ENCODE results near the gene ZBTB17. TPM values are rescaled to one million over a fixed set of nuclear protein-coding genes. Genes with fewer than 3 reads are reported as not detected.

ZBTB17 gene
- total and polyA plus RNA-seq, 8 donors, result 16.2 to 106 (median 18.0) TPM

DNA sequence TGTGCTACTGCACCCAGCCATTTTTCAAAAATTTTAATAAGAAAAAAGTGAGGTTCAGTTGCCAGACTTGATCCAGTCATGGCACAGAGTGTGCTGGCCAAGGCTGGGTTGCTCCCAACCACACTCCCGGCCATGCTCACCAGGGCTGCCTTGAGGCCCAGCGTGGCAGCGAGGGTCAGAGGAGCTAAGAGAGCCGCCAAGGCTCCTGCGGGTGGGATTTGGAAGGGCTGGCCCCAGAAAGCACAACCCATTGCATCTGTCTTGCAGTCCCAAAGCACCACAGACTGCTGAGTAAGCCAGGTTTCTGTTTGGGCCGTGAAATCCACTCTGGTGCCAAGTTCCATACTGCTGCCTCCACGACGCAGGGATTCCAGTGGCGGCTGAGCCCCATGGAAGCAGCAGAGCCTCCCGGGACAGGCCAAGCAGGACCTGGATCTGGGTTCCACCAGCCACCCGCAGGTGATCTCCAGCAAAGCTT is 22.6 kb downstream of the ZBTB17 start:
- H3K4me3 ChIP-seq, result no peak overlapping the region
- H3K36me3 ChIP-seq, result no peaks in the 10 kb centered on the region
- DNase-seq (no peak), ATAC-seq (no peak), FAIRE-seq (no peak)
- TF ChIP-seq, protein P1, sequence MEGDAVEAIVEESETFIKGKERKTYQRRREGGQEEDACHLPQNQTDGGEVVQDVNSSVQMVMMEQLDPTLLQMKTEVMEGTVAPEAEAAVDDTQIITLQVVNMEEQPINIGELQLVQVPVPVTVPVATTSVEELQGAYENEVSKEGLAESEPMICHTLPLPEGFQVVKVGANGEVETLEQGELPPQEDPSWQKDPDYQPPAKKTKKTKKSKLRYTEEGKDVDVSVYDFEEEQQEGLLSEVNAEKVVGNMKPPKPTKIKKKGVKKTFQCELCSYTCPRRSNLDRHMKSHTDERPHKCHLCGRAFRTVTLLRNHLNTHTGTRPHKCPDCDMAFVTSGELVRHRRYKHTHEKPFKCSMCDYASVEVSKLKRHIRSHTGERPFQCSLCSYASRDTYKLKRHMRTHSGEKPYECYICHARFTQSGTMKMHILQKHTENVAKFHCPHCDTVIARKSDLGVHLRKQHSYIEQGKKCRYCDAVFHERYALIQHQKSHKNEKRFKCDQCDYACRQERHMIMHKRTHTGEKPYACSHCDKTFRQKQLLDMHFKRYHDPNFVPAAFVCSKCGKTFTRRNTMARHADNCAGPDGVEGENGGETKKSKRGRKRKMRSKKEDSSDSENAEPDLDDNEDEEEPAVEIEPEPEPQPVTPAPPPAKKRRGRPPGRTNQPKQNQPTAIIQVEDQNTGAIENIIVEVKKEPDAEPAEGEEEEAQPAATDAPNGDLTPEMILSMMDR (IDR thresholded peaks at IDR 0.05), result no peak
- 89 to 91% methylated on average over 11 of the region's 11 CpGs for WGBS, 2 donors
- no peaks in the 10 kb centered on the region for H3K9me3 ChIP-seq
- peaks cover 18 to 33% (median 24%) of the 10 kb centered on the region in 3 donors for H3K4me1 ChIP-seq
- no peak overlapping the region for H3K27ac ChIP-seq
- H3K27me3 ChIP-seq, result no peaks in the 10 kb centered on the region
- intact Hi-C loops (cut with DNase I), result no loop called here

DNA sequence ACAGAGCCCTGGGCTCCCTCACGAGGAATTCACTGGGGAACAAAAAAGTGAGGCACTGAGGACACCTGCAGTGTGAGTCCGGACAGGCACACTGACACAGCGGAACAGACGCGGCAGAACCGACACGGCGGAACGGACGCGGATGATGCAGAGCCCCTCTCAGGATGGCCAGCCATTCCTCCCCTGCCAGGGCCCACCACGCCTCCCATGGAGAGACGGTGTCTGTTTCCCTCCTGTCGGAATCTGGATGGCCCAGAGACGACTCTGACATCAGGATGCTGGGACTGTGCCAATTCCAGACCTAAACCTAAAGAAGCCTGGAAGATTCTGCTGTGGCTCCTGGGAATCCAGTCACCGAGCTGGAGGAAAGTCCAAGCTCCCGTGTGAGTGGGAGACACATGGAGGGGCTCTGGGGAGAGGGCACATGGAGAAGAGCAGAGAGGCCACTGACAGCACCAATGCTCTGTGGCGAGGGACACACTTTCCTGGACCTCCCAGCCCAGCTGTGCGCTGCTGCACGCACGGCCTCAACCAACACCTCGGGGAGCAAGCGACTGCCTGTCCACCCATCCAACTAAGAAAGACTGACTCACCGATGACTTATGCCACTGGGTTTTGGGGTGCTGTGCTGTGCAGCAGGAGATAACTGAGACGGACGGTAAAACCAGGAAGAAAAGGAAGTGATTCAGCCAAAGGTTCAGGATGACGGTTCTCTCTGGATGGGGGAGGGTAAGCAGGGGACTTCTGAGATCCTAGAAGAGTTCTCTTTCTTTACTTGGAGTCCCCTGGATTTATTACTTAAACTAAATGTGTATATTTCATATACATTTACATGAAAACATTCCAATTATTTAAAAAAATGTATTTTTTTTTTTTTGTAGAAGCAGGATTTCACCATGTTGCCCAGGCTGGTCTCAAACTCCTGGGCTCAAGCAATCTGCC is 23.3 kb downstream of the ZBTB17 start:
- ATAC-seq (no peak), DNase-seq (no peak), FAIRE-seq (no peak)
- TF ChIP-seq, protein P1 (IDR thresholded peaks at IDR 0.05), result no peak
- peaks cover 18 to 33% (median 21%) of the 10 kb centered on the region in 3 donors for H3K4me1 ChIP-seq
- H3K36me3 ChIP-seq, result peaks cover 0 to under 1% (median 0%) of the 10 kb centered on the region in 3 donors
- no peaks in the 10 kb centered on the region for H3K9me3 ChIP-seq
- WGBS, 2 donors, result 89 to 90% methylated on average over 27 of the region's 27 CpGs
- intact Hi-C loops (cut with DNase I), result no loop called here
- no peak overlapping the region for H3K27ac ChIP-seq
- no peak overlapping the region for H3K4me3 ChIP-seq
- no peaks in the 10 kb centered on the region for H3K27me3 ChIP-seq

DNA sequence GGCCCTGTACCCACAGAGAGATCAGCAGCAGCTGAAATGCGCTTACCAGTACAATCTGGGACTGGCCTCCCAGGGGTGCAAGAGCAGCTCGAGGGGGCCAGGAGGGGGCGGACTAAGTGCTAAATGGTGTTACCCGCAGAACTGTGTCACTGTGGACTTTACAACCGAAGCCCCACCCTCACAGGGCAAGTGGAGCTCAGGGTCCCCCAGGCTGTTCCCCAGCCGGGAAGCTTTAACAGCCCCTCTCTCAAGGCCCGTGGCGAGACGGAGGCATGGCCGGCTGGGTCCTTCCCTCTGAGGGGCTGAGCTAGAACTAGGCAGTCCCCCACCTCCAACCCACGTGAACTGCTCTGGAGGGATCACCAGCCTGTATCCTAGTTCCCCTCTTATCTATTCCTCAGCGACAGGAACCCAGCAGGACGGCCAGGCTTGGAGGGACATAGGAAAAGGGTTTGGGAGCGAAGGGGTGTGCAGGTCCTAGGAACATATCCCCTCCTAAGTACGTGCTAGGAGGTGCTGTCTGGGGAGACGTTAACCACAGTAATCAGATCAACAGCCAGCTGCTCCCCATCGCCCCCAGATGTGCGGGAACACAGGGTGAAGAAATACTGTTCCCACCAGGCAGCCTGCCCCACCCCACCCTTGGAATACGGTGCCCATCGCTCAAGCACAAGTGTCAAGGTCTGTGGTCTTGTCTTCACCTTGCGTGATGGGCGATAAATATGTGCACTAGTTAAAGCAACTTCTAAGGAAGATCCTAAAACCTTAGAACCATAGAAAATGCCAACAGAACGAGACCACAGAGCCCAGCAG is 24.4 kb downstream of the ZBTB17 start:
- no peak for ATAC-seq
- TF ChIP-seq, protein P1 (IDR thresholded peaks at IDR 0.05), result no peak
- FAIRE-seq, result no peak
- Histone ChIP-seq H3K27me3 (no peaks in the 10 kb centered on the region), H3K9me3 (no peaks in the 10 kb centered on the region), H3K27ac (peak overlapping the region in 2 of 4 donors; percentile 83 to 85), H3K4me3 (no peak overlapping the region), H3K4me1 (peaks cover 18 to 33% (median 21%) of the 10 kb centered on the region in 3 donors), H3K36me3 (peaks cover 2 to 5% (median 3%) of the 10 kb centered on the region in 3 donors)
- 86 to 90% methylated on average over 23 of the region's 23 CpGs for WGBS, 2 donors
- DNase-seq, result no peak
- intact Hi-C loops (cut with DNase I), result no loop called here

DNA sequence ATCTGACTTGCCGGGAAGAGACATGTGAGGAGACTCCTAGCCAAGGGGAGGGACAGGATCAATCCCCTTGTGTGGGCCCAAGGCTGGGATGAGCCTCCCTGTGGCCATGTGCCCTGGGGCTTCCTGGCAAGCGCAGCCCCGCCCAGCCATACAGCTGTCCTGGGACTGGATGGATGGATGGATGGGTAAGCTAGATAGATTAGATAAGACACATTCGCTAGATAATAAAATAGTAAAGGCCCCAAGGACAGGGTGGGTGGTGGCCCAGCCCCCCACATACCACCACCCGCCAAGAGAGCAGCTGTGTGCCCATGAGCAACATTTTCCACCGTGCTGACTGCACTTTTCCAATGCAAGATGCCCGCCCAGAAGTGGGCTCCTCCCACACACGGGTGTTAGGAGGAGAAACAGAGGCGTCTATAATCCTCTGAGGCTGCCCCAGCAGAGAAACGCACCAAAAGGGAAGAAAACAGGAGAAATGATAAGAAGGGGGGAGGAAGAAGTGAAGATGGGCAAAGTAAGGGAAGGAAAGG is 25.1 kb downstream of the ZBTB17 start:
- no peak for FAIRE-seq
- no peak overlapping the region for H3K4me3 ChIP-seq
- TF ChIP-seq, protein P1 (IDR thresholded peaks at IDR 0.05), result no peak
- ATAC-seq, result peak in 1 of 4 donors; percentile 3
- 55 to 69% methylated on average over 10 of the region's 10 CpGs for WGBS, 2 donors
- intact Hi-C loops (cut with DNase I), result no loop called here
- peaks cover 18 to 33% (median 21%) of the 10 kb centered on the region in 3 donors for H3K4me1 ChIP-seq
- peak overlapping the region; percentile 56 to 85 (median 76) for H3K27ac ChIP-seq
- no peak for DNase-seq
- H3K36me3 ChIP-seq, result peaks cover 2 to 10% (median 5%) of the 10 kb centered on the region in 3 donors
- no peaks in the 10 kb centered on the region for H3K9me3 ChIP-seq
- H3K27me3 ChIP-seq, result no peaks in the 10 kb centered on the region

Data from pancreas (tissue), 10 donors.